ENCODE results near the gene FBXL19. TPM values are rescaled to one million over a fixed set of nuclear protein-coding genes. Genes with fewer than 3 reads are reported as not detected.
A peak's percentile ranks its signal among the peaks of the same experiment; 100 is the strongest.
"Not testable (repeated sequence)": the region's sequence is repeated elsewhere in the genome, so short reads cannot be mapped to it uniquely, and the experiment has no call there.

FBXL19 gene
- total and polyA plus RNA-seq, 2 donors (not counting 1 experiment from before 2014, with no cell fraction given), result 3.1 to 14.5 TPM

DNA sequence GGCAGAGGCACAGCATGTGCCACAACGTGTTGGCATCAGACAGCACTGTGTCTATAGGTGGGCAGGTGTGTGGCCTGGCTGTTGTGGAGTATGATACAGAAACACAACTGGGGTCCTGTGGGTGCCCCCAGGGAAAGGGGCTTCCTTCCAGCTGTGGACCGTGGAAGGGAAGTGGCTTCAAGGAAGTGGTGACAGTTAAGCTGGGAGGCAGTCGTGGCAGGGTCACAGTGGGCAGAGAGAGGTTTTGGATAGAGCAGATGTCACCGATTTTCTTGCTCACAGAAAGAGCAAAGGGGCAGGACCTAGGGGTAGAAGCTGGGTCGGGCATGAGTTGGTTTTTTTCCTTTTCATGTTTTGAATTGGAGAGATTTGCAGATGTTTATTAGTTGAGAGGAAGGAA lies 14.3 kb downstream of the FBXL19 start:
- DNase-seq (ENCODE audit: low read depth in 2 of 2), result no peak
- Histone ChIP-seq H3K4me2 (ENCODE audit: extremely low read depth, insufficient read depth, low read length) (no peak overlapping the region), H3K4me1 (ENCODE audit: control insufficient read depth, extremely low read depth, insufficient read depth, low read length) (peaks cover 4% of the 10 kb centered on the region), H3K27me3 (ENCODE audit: control insufficient read depth, insufficient read depth, low read length) (no peaks in the 10 kb centered on the region), H3K4me3 (replicated peaks in 1 of 4; ENCODE audit: control extremely low read depth in 1 of 4, insufficient read depth in 1 of 4, low read depth in 3 of 4, low read length in 4 of 4) (no peak overlapping the region), H3K36me3 (ENCODE audit: control insufficient read depth, insufficient read depth, low read length) (peaks cover 14% of the 10 kb centered on the region), H3K9ac (ENCODE audit: insufficient read depth, low read length) (no peak overlapping the region), H3K9me3 (ENCODE audit: control insufficient read depth, insufficient read depth, low read depth, low read length) (no peaks in the 10 kb centered on the region), H2AFZ (ENCODE audit: low read length) (no peak overlapping the region), H3K27ac (ENCODE audit: insufficient read depth, low read length) (no peak overlapping the region), H4K20me1 (ENCODE audit: control insufficient read depth, extremely low read depth, insufficient read depth, low read length) (no peaks in the 10 kb centered on the region), H3K79me2 (ENCODE audit: control insufficient read depth, insufficient read depth, low read length) (no peaks in the 10 kb centered on the region)
- TF ChIP-seq, protein P1, sequence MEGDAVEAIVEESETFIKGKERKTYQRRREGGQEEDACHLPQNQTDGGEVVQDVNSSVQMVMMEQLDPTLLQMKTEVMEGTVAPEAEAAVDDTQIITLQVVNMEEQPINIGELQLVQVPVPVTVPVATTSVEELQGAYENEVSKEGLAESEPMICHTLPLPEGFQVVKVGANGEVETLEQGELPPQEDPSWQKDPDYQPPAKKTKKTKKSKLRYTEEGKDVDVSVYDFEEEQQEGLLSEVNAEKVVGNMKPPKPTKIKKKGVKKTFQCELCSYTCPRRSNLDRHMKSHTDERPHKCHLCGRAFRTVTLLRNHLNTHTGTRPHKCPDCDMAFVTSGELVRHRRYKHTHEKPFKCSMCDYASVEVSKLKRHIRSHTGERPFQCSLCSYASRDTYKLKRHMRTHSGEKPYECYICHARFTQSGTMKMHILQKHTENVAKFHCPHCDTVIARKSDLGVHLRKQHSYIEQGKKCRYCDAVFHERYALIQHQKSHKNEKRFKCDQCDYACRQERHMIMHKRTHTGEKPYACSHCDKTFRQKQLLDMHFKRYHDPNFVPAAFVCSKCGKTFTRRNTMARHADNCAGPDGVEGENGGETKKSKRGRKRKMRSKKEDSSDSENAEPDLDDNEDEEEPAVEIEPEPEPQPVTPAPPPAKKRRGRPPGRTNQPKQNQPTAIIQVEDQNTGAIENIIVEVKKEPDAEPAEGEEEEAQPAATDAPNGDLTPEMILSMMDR (conservative IDR thresholded peaks at IDR 0.05 in 1 of 2, IDR thresholded peaks at IDR 0.05 in 1 of 2; ENCODE audit: low read depth in 1 of 2, low read length in 2 of 2), result no peak
- no peak for TF ChIP-seq EZH2 (IDR thresholded peaks at IDR 0.05; ENCODE audit: low read length, missing control alignments)

DNA sequence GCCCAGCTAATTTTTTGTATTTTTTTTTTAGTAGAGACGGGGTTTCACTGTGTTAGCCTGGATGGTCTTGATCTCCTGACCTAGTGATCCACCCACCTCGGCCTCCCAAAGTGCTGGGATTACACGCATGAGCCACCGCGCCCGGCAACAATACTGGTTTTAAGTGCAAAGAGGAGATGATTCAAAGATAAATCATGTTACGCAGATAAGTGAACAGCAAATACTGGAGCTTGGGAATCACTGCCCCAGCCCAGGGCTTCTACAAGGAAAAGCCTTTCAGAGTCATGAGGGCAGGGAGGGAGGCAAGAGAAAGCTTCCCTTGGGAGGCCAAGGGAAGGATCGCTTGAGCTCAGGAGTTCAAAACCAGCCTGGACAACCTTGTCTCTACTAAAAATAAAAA lies 16.2 kb downstream of the FBXL19 start:
- not testable (repeated sequence) for H3K9me3 ChIP-seq (ENCODE audit: control insufficient read depth, insufficient read depth, low read depth, low read length); H2AFZ ChIP-seq (ENCODE audit: low read length); H3K4me3 ChIP-seq (replicated peaks in 1 of 4; ENCODE audit: control extremely low read depth in 1 of 4, insufficient read depth in 1 of 4, low read depth in 3 of 4, low read length in 4 of 4); H3K4me2 ChIP-seq (ENCODE audit: extremely low read depth, insufficient read depth, low read length); H3K79me2 ChIP-seq (ENCODE audit: control insufficient read depth, insufficient read depth, low read length); H3K27ac ChIP-seq (ENCODE audit: insufficient read depth, low read length); H4K20me1 ChIP-seq (ENCODE audit: control insufficient read depth, extremely low read depth, insufficient read depth, low read length); H3K9ac ChIP-seq (ENCODE audit: insufficient read depth, low read length); H3K4me1 ChIP-seq (ENCODE audit: control insufficient read depth, extremely low read depth, insufficient read depth, low read length); H3K27me3 ChIP-seq (ENCODE audit: control insufficient read depth, insufficient read depth, low read length)
- peaks cover 21% of the 10 kb centered on the region for H3K36me3 ChIP-seq (ENCODE audit: control insufficient read depth, insufficient read depth, low read length)
- DNase-seq (ENCODE audit: low read depth in 2 of 2), result peak in 1 of 2 donors; percentile 40

DNA sequence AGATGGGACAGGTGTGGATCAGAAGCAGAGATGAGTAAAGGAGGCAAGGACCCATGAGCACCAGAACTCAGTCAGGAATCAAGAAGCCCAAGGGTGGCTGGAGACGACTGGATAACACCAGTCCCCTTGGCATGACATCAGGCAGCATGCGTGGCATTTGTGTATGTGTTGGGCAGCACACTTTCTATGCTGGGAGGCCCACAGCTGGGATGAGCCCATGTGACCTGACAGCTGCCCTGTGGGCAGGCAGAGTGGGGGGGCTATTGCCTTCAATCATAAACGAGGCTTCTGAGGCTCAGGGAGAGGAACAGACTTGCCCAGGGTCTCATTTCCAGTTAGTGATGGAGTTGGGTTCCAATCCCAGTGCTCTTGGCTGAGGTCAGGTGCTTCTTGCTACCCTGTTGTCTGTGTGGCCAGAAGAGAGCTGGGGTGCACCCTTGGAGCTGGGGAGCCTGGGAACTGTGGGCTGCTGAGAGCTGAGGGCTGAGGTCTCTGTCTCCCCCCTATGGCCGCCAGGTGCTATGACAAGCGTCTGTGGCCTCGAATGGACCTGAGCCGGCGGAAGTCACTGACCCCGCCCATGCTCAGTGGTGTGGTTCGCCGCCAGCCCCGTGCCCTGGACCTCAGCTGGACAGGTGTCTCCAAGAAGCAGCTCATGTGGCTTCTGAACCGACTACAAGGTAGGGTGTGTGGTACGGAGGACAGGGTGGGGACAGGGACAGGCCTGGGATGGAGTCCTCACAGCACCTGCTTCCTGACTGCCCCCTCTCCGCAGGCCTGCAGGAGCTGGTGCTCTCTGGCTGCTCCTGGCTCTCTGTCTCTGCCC lies 18.4 kb downstream of the FBXL19 start:
- H2AFZ ChIP-seq (ENCODE audit: low read length), result no peak overlapping the region
- H3K27ac ChIP-seq (ENCODE audit: insufficient read depth, low read length), result peak overlapping the region; percentile 1
- DNase-seq (ENCODE audit: low read depth in 2 of 2), result peak; percentile 50 to 56
- no peaks in the 10 kb centered on the region for H3K79me2 ChIP-seq (ENCODE audit: control insufficient read depth, insufficient read depth, low read length)
- no peaks in the 10 kb centered on the region for H3K9me3 ChIP-seq (ENCODE audit: control insufficient read depth, insufficient read depth, low read depth, low read length)
- no peak overlapping the region for H3K4me2 ChIP-seq (ENCODE audit: extremely low read depth, insufficient read depth, low read length)
- H4K20me1 ChIP-seq (ENCODE audit: control insufficient read depth, extremely low read depth, insufficient read depth, low read length), result no peaks in the 10 kb centered on the region
- H3K36me3 ChIP-seq (ENCODE audit: control insufficient read depth, insufficient read depth, low read length), result peaks cover 19% of the 10 kb centered on the region
- TF ChIP-seq, protein P1 (conservative IDR thresholded peaks at IDR 0.05 in 1 of 2, IDR thresholded peaks at IDR 0.05 in 1 of 2; ENCODE audit: low read depth in 1 of 2, low read length in 2 of 2), result peak; percentile 77 to 88
- no peak for TF ChIP-seq EZH2 (IDR thresholded peaks at IDR 0.05; ENCODE audit: low read length, missing control alignments)
- H3K9ac ChIP-seq (ENCODE audit: insufficient read depth, low read length), result no peak overlapping the region
- H3K4me3 ChIP-seq (replicated peaks in 1 of 4; ENCODE audit: control extremely low read depth in 1 of 4, insufficient read depth in 1 of 4, low read depth in 3 of 4, low read length in 4 of 4), result no peak overlapping the region
- peaks cover 4% of the 10 kb centered on the region for H3K4me1 ChIP-seq (ENCODE audit: control insufficient read depth, extremely low read depth, insufficient read depth, low read length)
- H3K27me3 ChIP-seq (ENCODE audit: control insufficient read depth, insufficient read depth, low read length), result no peaks in the 10 kb centered on the region

Data from fibroblast of lung (primary cell).